IMR-90 (cell line): Measurements from ENCODE around the gene CAMSAP3. TPM values are rescaled to one million over a fixed set of nuclear protein-coding genes. Genes with fewer than 3 reads are reported as not detected.

Experiments
- ATAC-seq: fragments of 200-7000 bp; cut with Tn5 transposase; 2 replicates; pipeline ENCODE4 v1.9.1; 2020; ENCODE audit warnings: low read depth, mild to moderate bottlenecking, moderate library complexity
- BruUV-seq: library from RNA; stranded (reverse); fragments of 400-500 nt; replicated peaks from 2 replicates; lab custom pipeline; 2021; lab: Mats Ljungman, UMichigan
- CTCF ChIA-PET: fragments of 300-600 bp; formaldehyde crosslinking; extraction: SDS; loops from one replicate; lab custom pipeline; 2021; ENCODE audit warnings: antibody characterized with exemption; lab: Yijun Ruan, JAX
- POLR2A ChIA-PET: fragments of 300-600 bp; sonication (Branson Sonifier 250); formaldehyde crosslinking; loops from one replicate; lab custom pipeline; 2022; ENCODE audit warnings: antibody characterized with exemption; ENCODE audit not compliant: unreplicated experiment; lab: Charles Lee
- DNase-seq: peaks from one replicate; pipeline ENCODE4 v3.0.0; 2013
- H2AFZ ChIP-seq: replicated peaks from 2 replicates; pipeline ENCODE3; 2013; ENCODE audit warnings: low read length, mild to moderate bottlenecking; ENCODE audit not compliant: poor library complexity
- H2AK5ac ChIP-seq: 2 replicates; pipeline ENCODE4 v1.6.1; 2013; ENCODE audit warnings: low read depth, low read length, inconsistent platforms
- H2AK9ac ChIP-seq: replicated peaks from 2 replicates; pipeline ENCODE3; 2013; ENCODE audit warnings: mild to moderate bottlenecking, low read depth, low read length, moderate library complexity; ENCODE audit not compliant: poor library complexity
- H2BK120ac ChIP-seq: 2 replicates; pipeline ENCODE4 v1.6.1; 2013; ENCODE audit warnings: low read depth, low read length, inconsistent platforms
- H2BK15ac ChIP-seq: 3 replicates; pipeline ENCODE4 v1.6.1; 2013; ENCODE audit warnings: low read depth, low read length, inconsistent platforms
- H2BK20ac ChIP-seq: 2 replicates; pipeline ENCODE4 v1.6.1; 2013; ENCODE audit warnings: low read depth, mild to moderate bottlenecking, inconsistent platforms, low read length, moderate library complexity
- H2BK5ac ChIP-seq: 2 replicates; pipeline ENCODE4 v1.6.1; 2013; ENCODE audit warnings: mild to moderate bottlenecking, low read depth, low read length, inconsistent platforms; ENCODE audit not compliant: poor library complexity, severe bottlenecking
- H3K14ac ChIP-seq: replicated peaks from 2 replicates; pipeline ENCODE4 v1.6.1; 2013; ENCODE audit warnings: low read depth, low read length, inconsistent platforms
- H3K18ac ChIP-seq: 2 replicates; pipeline ENCODE4 v1.6.1; 2013; ENCODE audit warnings: low read depth, low read length, control low read depth
- H3K23ac ChIP-seq: 2 replicates; pipeline ENCODE4 v1.6.1; 2013; ENCODE audit warnings: low read depth, low read length, inconsistent platforms
- H3K27ac ChIP-seq: 2 replicates; pipeline ENCODE4 v1.5.1; 2013; ENCODE audit warnings: mild to moderate bottlenecking, control low read depth, low read length; ENCODE audit not compliant: insufficient read depth
- H3K27me3 ChIP-seq: 2 replicates; pipeline ENCODE4 v1.6.1; 2013; ENCODE audit warnings: low read length; ENCODE audit not compliant: control insufficient read depth, insufficient read depth
- H3K36me3 ChIP-seq: 2 replicates; pipeline ENCODE4 v1.6.1; 2013; ENCODE audit warnings: low read length, mixed read lengths; ENCODE audit not compliant: control insufficient read depth, insufficient read depth
- H3K4ac ChIP-seq: 2 replicates; pipeline ENCODE4 v1.6.1; 2013; ENCODE audit warnings: low read depth, low read length, inconsistent platforms
- H3K4me1 ChIP-seq: 2 replicates; pipeline ENCODE4 v1.6.1; 2013; ENCODE audit warnings: low read length, mixed read lengths; ENCODE audit not compliant: control insufficient read depth, insufficient read depth
- H3K4me2 ChIP-seq: 2 replicates; pipeline ENCODE4 v1.6.1; 2013; ENCODE audit warnings: low read depth, mild to moderate bottlenecking, control low read depth, low read length, moderate library complexity
- H3K4me3 ChIP-seq: 2 replicates; pipeline ENCODE4 v1.5.1; 2013; ENCODE audit warnings: low read depth, mild to moderate bottlenecking, control low read depth, low read length, moderate library complexity; ENCODE audit not compliant: insufficient read depth
- H3K56ac ChIP-seq: 2 replicates; pipeline ENCODE4 v1.6.1; 2013; ENCODE audit warnings: low read length, inconsistent platforms; ENCODE audit not compliant: insufficient read depth; ENCODE audit errors: extremely low read depth
- H3K79me1 ChIP-seq, 2 experiments: 2 replicates each; pipeline ENCODE4 v1.6.1; 2013; ENCODE audit warnings: low read length in 2 of 2, inconsistent platforms in 1 of 2, low read depth in 1 of 2
- H3K9ac ChIP-seq: 2 replicates; pipeline ENCODE4 v1.6.1; 2013; ENCODE audit warnings: low read depth, low read length, control low read depth
- H3K9me1 ChIP-seq: 2 replicates; pipeline ENCODE4 v1.6.1; 2013; ENCODE audit warnings: low read length, inconsistent platforms; ENCODE audit not compliant: insufficient read depth
- H3K9me3 ChIP-seq: 2 replicates; pipeline ENCODE4 v1.6.1; 2013; ENCODE audit warnings: low read length; ENCODE audit not compliant: control insufficient read depth, insufficient read depth
- H4K20me1 ChIP-seq: 2 replicates; pipeline ENCODE4 v1.6.1; 2013; ENCODE audit warnings: low read length, inconsistent platforms; ENCODE audit not compliant: insufficient read depth
- H4K5ac ChIP-seq: 2 replicates; pipeline ENCODE4 v1.6.1; 2013; ENCODE audit warnings: mild to moderate bottlenecking, low read depth, low read length, control low read depth
- H4K8ac ChIP-seq, 2 experiments: 2 replicates each; pipeline ENCODE4 v1.6.1; 2013; ENCODE audit warnings: low read depth in 2 of 2, low read length in 2 of 2, control low read depth in 1 of 2, inconsistent platforms in 1 of 2
- H4K91ac ChIP-seq: 2 replicates; pipeline ENCODE4 v1.6.1; 2013; ENCODE audit warnings: low read depth, low read length, inconsistent platforms; ENCODE audit not compliant: insufficient read depth
- BHLHE40 ChIP-seq: fragments of 150-350 bp; IDR thresholded peaks from 2 replicates; pipeline ENCODE4 v1.6.1; 2016; ENCODE audit warnings: mild to moderate bottlenecking, low read depth, low read length
- CHD1 ChIP-seq: IDR thresholded peaks from 2 replicates; pipeline ENCODE4 v1.6.1; 2012; ENCODE audit warnings: low read depth, low read length, improper control_type of control experiment
- MAZ ChIP-seq: IDR thresholded peaks from 2 replicates; pipeline ENCODE4 v1.6.1; 2012; ENCODE audit warnings: low read depth, mild to moderate bottlenecking, low read length, improper control_type of control experiment, moderate library complexity, borderline replicate concordance
- NFE2L2 ChIP-seq: fragments of 150-350 bp; IDR thresholded peaks from 2 replicates; pipeline ENCODE4 v1.6.1; 2016; ENCODE audit warnings: low read depth, mild to moderate bottlenecking, low read length
- POLR2A ChIP-seq: IDR thresholded peaks from 2 replicates; pipeline ENCODE4 v1.6.1; 2012; ENCODE audit warnings: mild to moderate bottlenecking, low read depth, low read length
- SMC3 ChIP-seq: fragments of 150-350 bp; IDR thresholded peaks from 2 replicates; pipeline ENCODE4 v1.6.1; 2016; ENCODE audit warnings: low read depth, mild to moderate bottlenecking, antibody characterized with exemption, low read length, moderate library complexity
- whole genome bisulfite sequencing, 2 experiments: methylation state at CpG; one replicate each; pipeline versions ENCODE4 v1.1.5 to v1.1.7; 2013; ENCODE audit warnings: missing lambda C conversion rate in 2 of 2; ENCODE audit not compliant: insufficient read length in 1 of 2; ENCODE audit errors: extremely low coverage in 2 of 2; 5-methylcytosine and 5-hydroxymethylcytosine counted together
- dilution Hi-C: fragments of 300-500 bp; cut with HindIII; formaldehyde crosslinking; loops from one replicate; pipeline ENCODE4 v1.14.3; 2018; ENCODE audit warnings: low sequenced_read_pairs; ENCODE audit not compliant: unreplicated experiment
- in situ Hi-C: fragments of 300-500 bp; cut with MboI; formaldehyde crosslinking; loops from 3 replicates; pipeline ENCODE4 v1.14.3; 2019; ENCODE audit warnings: low sequenced_read_pairs, inconsistent platforms, mixed read lengths
- intact Hi-C: fragments of 100-400 bp; cut with micrococcal nuclease; formaldehyde crosslinking; loops from 2 replicates; pipeline ENCODE4 v1.10.0; 2022
- polyA plus RNA-seq, 3 experiments: library from polyadenylated mRNA; depleted of rRNA; stranded (reverse); fragments of >200 nt; gene quantifications; 2 replicates each; pipeline ENCODE4 v1.2.3, GENCODE V29; 2012; ENCODE audit warnings: low replicate concordance in 1 of 3
- total RNA-seq: library from RNA; depleted of rRNA; stranded (reverse); fragments of >200 nt; gene quantifications from 2 replicates; pipeline ENCODE4 v1.2.3, GENCODE V29; 2012
- TF ChIP-seq, protein P1 (sequence below): fragments of 150-350 bp; IDR thresholded peaks from 2 replicates; pipeline ENCODE4 v1.6.1; 2017; ENCODE audit warnings: mild to moderate bottlenecking, antibody characterized with exemption, low read length, low read depth
- TF ChIP-seq, protein P2 (sequence below): fragments of 150-350 bp; IDR thresholded peaks from 2 replicates; pipeline ENCODE4 v1.6.1; 2016; ENCODE audit warnings: low read depth, mild to moderate bottlenecking, low read length, moderate library complexity, borderline replicate concordance

The CAMSAP3 gene
- total and polyA plus RNA-seq, 2 of the 4 experiments (the other 2 are of a cell fraction): not detected

DNA sequence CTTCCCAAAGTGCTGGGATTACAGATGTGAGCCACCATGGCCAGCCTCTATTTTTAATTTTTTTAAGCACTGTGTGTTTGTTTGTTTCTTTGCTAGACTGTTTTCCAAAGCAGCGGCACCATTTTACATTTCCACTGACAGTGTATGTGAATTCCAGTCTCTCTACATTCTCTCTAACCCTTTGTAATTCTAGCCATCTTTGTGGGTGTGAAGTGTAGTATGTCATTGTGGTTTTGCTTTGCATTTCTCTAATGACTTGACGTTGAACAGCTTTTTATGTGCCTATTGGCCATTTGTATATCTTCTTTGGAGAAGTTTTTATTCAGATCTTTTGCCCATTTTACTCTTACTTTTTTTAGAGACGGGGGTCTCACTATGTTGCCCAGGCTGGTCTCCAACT, 48.5 kb upstream of the CAMSAP3 start (continued):
- TF ChIP-seq MAZ: no peak
- no peak for TF ChIP-seq NFE2L2
- TF ChIP-seq, protein P1, sequence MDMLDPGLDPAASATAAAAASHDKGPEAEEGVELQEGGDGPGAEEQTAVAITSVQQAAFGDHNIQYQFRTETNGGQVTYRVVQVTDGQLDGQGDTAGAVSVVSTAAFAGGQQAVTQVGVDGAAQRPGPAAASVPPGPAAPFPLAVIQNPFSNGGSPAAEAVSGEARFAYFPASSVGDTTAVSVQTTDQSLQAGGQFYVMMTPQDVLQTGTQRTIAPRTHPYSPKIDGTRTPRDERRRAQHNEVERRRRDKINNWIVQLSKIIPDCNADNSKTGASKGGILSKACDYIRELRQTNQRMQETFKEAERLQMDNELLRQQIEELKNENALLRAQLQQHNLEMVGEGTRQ: no peak

DNA sequence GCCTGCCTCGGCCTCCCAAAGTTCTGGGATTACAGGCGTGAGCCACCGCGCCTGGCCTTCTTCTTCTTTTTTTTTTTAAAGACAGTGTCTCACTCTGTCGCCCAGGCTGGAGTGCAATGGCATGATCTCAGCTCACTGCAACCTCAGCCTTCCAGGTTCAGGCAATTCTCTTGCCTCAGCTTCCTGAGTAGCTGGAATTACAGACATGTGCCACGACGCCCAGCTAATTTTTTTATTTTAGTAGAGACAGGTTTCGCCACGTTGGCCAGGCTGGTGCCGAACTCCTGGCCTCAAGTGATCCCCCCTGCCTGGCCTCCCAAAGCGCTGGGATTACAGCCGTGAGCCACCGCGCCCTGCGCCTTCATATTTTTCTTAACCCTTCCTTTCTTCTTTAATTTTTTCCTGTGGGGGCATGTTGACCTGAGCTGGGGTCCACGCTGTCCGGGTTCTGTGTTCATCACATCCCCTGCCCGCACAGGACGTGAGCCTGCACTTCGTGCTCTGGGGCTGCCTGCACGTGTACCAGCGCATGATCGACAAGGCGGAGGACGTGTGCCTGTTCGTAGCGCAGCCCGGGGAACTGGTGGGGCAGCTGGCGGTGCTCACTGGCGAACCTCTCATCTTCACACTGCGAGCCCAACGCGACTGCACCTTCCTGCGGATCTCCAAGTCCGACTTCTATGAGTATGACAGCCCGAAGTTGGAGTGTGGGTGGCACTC, 46.1 kb upstream of the CAMSAP3 start:
- BruUV-seq: no TSS peak

More for the DNA sequence above, 46.1 kb upstream of the CAMSAP3 start:
- H3K4me3 ChIP-seq: no peak overlapping the region
- H2AFZ ChIP-seq: no peak overlapping the region
- no peaks in the 10 kb centered on the region for H3K9me1 ChIP-seq
- no peak overlapping the region for H2BK120ac ChIP-seq
- no peak overlapping the region for H4K91ac ChIP-seq
- 0 out of 4 replicates have a peak, but pooled peaks cover 0 to 2% of the 10 kb centered on the region in 2 experiments for H3K79me1 ChIP-seq
- 96% methylated on average over 8 of the region's 36 CpGs; no CpG with 5 or more reads in 1 of the 2 experiments for WGBS, 2 experiments
- H2AK9ac ChIP-seq: no peak overlapping the region
- H2AK5ac ChIP-seq: no peak overlapping the region
- no peak overlapping the region for H2BK20ac ChIP-seq
- DNase-seq: no peak
- H2BK15ac ChIP-seq: no peak overlapping the region
- H3K14ac ChIP-seq: no peak overlapping the region
- TF ChIP-seq, protein P2, sequence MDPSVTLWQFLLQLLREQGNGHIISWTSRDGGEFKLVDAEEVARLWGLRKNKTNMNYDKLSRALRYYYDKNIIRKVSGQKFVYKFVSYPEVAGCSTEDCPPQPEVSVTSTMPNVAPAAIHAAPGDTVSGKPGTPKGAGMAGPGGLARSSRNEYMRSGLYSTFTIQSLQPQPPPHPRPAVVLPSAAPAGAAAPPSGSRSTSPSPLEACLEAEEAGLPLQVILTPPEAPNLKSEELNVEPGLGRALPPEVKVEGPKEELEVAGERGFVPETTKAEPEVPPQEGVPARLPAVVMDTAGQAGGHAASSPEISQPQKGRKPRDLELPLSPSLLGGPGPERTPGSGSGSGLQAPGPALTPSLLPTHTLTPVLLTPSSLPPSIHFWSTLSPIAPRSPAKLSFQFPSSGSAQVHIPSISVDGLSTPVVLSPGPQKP: no peak
- TF ChIP-seq POLR2A: no peak
- no peak for TF ChIP-seq BHLHE40
- TF ChIP-seq SMC3: no peak
- no peak for TF ChIP-seq CHD1
- intact Hi-C loops (no loop called here), dilution Hi-C loops (no loop called here), in situ Hi-C loops (no loop called here)
- no peaks in the 10 kb centered on the region; the same call in 1 of the 2 replicates for H4K20me1 ChIP-seq
- H3K4me2 ChIP-seq: no peak overlapping the region
- CTCF ChIA-PET: interaction anchor here (0.7 kb wide), 1 partner anchor 15 kb away, joined by 3 read pairs; no protein-coding TSS in a partner anchor
- no peak overlapping the region for H4K8ac ChIP-seq
- no peak overlapping the region for H3K4ac ChIP-seq
- no peak overlapping the region for H3K27ac ChIP-seq
- no peak overlapping the region for H3K56ac ChIP-seq
- H3K9ac ChIP-seq: no peak overlapping the region
- H3K4me1 ChIP-seq: no peaks in the 10 kb centered on the region
- H3K23ac ChIP-seq: no peak overlapping the region
- H4K5ac ChIP-seq: no peak overlapping the region
- no peak overlapping the region for H3K18ac ChIP-seq
- H3K9me3 ChIP-seq: no peaks in the 10 kb centered on the region
- H3K36me3 ChIP-seq: peaks cover 30% of the 10 kb centered on the region
- no peak overlapping the region for H2BK5ac ChIP-seq
- no peak for ATAC-seq
- POLR2A ChIA-PET: no interaction called here
- no peaks in the 10 kb centered on the region for H3K27me3 ChIP-seq
